KOPT-K1 (cell line): ENCODE results near the gene OR8J3.
"Not testable (repeated sequence)": the region's sequence is repeated elsewhere in the genome, so short reads cannot be mapped to it uniquely, and the experiment has no call there.

Source experiments
- H3K27ac ChIP-seq: fragments of 200-600 bp; sonication (generic); 2 replicates; pipeline ENCODE4 v1.5.1; 2016; ENCODE audit warnings: antibody characterized with exemption, mild to moderate bottlenecking, low read depth, low read length; ENCODE audit not compliant: poor library complexity, severe bottlenecking
- H3K36me3 ChIP-seq: fragments of 200-600 bp; sonication (generic); 2 replicates; pipeline ENCODE4 v1.5.1; 2017; ENCODE audit warnings: antibody characterized with exemption, mild to moderate bottlenecking, low read length, moderate library complexity; ENCODE audit not compliant: insufficient read depth
- H3K9me3 ChIP-seq: fragments of 200-600 bp; sonication (generic); 2 replicates; pipeline ENCODE4 v1.5.1; 2017; ENCODE audit warnings: antibody characterized with exemption, low read length, mild to moderate bottlenecking; ENCODE audit not compliant: insufficient read depth, poor library complexity, severe bottlenecking

The OR8J3 gene, protein sequence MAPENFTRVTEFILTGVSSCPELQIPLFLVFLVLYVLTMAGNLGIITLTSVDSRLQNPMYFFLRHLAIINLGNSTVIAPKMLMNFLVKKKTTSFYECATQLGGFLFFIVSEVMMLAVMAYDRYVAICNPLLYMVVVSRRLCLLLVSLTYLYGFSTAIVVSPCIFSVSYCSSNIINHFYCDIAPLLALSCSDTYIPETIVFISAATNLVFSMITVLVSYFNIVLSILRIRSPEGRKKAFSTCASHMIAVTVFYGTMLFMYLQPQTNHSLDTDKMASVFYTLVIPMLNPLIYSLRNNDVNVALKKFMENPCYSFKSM

DNA sequence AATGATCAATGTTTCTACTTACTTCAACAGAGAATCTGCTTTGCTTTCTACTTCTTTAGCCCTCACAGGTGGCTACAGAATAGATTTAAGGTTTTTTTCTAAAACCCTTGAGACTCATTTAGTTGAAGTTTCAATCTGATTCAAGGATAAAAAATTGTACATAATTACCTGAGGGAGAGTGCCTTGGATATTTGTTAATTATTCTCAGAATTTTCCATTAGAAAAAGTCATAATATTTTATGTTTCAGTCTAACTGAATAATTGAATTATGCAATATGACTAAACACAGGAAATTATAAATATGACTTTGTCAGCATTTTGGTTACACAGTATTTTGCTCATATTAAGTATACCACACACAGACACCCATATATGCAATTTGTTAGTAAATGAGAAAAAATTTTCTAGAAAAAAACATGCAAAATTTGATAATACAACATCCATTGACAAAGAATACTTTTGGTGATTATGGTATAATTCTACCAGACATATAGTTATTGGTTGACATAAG, at the start of gene OR8J3:
Gene OR8J3, minus strand, starts transcription at position 51 of the 511 bp plus-strand sequence. CDS start 2,483 bp downstream, outside the sequence.
- no peak within 1 kb of the TSS for H3K27ac ChIP-seq
- H3K36me3 ChIP-seq = no peaks in the 10 kb centered on the region
- H3K9me3 ChIP-seq = no peaks in the 10 kb centered on the region

DNA sequence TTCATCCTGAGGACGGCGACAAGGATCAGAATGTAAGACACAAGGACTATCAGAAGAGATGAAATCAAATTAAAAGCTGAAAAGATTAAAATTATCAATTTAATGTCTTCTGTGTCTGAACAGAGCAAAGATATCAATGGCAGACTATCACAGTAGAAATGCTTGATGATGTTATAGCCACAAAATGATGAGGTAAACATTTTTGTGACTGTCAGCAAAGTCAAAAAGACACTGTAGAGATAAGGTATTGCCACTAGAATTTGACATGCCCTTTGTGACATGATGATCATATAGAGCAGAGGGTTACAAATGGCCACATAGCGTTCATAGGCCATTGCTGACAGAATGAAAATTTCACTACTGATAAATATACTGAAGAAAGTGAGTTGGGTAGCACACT, 48.6 kb upstream of the OR8J3 start:
- Histone ChIP-seq H3K27ac (no peak overlapping the region), H3K36me3 (no peaks in the 10 kb centered on the region), H3K9me3 (no peaks in the 10 kb centered on the region)

DNA sequence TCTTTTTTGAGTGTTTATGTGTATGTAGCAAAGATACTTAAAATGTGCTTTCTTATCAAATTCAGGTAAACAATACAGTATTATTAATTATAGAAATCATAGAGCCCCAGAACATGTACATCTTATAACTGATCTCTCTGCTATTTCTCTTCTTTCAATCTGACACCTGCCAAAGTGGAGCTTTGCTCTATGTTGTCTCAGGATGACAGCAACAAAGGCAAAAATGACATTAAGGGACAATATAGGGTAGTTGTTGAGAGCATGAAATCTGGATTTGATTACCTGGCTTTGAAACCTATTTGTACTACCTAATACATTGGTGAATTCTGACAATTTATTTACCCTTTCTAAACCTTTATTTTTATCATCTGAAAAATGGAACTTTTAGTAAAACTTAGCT, 43.5 kb upstream of the OR8J3 start:
- Histone ChIP-seq H3K9me3 (no peaks in the 10 kb centered on the region), H3K36me3 (no peaks in the 10 kb centered on the region), H3K27ac (no peak overlapping the region)

DNA sequence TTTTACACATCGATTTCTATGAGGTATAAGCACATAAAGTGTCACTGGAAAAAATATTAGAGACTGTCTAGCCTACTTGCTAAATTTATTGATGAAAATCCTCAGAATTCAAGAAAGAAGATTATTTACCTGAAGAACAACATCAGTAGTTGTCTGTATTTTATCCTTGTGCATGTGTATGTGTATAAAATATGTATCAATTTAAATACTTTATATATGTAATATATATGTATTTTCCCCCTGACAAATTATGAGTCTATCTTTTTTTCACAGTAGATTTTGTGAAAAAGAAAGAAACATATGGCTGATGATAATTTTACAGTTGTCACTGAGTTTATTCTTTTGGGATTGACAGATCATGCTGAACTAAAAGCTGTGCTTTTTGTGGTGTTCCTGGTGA, 36.3 kb upstream of the OR8J3 start, which contains the start of gene OR5J2:
Gene OR5J2, plus strand, starts transcription at position 301 of the 400 bp plus-strand sequence. Its CDS starts 0 bp downstream, at position 301.
- H3K9me3 ChIP-seq = no peaks in the 10 kb centered on the region
- H3K36me3 ChIP-seq = no peaks in the 10 kb centered on the region

DNA sequence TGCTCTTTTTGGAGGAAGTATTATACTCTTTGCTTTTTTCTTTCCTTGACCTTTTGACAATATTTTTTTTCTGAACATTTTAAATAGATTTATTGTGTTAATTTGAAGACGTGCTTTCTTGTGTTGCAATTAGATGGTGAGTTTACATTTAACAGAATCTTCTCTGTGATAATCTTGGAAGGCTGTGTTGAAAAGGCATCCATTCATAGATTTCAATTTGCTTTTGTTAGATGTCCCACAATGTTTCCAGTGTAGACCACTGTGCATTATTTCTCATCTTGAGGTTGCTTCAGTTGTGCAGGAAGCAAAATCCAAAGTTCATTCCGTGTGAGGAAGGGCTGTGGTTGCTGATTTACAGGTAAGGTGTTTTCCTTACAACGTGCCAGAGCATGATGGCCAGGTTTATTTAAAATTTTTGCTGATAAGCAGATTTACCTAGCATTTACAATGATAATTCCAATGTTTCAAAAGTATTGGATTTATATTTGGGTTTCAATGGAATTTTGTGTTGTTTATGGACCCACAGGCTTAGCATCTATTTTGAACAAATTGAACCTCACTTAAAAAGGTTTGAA, 32.3 kb upstream of the OR8J3 start:
- Histone ChIP-seq H3K27ac (no peak overlapping the region), H3K36me3 (no peaks in the 10 kb centered on the region), H3K9me3 (no peaks in the 10 kb centered on the region)

More for the DNA sequence above, 36.3 kb upstream of the OR8J3 start, which contains the start of gene OR5J2:
- no peak within 1 kb of the TSS for H3K27ac ChIP-seq

DNA sequence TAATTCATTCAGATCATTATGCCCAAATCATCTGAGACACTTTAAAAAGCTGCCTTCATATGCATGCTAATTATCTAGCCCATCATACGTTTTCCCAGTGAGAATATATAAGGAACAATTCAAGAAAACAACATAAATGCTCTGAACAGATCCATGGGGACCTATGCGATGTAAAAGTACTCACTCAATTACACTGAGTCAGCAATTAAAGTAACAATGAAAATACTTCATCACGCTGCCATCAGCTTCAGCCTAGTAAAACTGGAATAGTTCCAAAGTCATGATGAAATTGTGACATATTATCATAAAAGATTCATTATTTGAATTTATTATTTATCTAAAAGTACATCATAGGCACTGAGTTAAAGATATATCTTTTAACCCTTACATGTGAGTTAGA, 23.8 kb upstream of the OR8J3 start:
- Histone ChIP-seq H3K27ac (no peak overlapping the region), H3K9me3 (no peaks in the 10 kb centered on the region), H3K36me3 (no peaks in the 10 kb centered on the region)

DNA sequence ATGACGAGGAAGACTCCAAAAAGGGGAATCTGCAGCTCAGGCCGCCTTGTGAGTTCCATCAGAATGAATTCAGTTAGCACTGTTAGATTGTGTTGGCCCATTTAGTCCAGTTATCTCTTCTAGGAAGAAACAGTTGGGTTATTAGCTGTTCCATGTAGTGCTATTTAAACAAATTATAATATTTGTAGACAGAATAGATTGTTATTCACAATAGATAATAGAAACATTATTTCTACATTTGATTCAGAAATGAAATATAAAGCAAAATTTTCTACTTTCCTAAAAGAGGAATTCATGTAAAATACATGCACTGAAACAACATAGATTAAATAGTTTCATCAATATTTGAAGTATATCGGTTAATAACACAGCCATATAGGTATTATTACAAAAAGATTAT, 20.2 kb upstream of the OR8J3 start, which contains the start of gene OR8K5:
Gene OR8K5, minus strand, starts transcription at position 101 of the 400 bp plus-strand sequence. Its CDS starts 0 bp downstream, at position 101.
- no peaks in the 10 kb centered on the region for H3K9me3 ChIP-seq
- no peaks in the 10 kb centered on the region for H3K36me3 ChIP-seq

DNA sequence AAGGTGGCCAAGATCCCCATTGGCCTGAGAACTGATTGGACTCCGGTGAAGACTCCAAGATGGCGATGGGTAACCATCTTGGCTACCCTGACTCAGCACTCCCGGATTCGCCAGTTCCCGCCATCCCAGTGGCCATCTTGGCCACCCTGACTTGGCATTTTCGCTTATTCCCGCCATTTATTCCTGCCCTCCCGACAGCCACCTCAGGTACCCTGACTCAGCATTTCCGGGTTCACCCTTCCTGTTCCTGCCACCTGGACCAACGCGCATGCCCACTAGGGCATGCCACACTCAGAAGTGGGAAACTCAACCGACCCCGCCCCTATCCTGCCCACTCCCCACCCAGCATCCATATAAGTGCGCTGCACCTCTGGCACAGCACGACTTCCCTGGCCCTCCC, 12.3 kb upstream of the OR8J3 start:
- Histone ChIP-seq H3K36me3 (no peaks in the 10 kb centered on the region), H3K27ac (no peak overlapping the region), H3K9me3 (peaks cover 7% of the 10 kb centered on the region)

More for the DNA sequence above, 20.2 kb upstream of the OR8J3 start, which contains the start of gene OR8K5:
- H3K27ac ChIP-seq = no peak within 1 kb of the TSS

DNA sequence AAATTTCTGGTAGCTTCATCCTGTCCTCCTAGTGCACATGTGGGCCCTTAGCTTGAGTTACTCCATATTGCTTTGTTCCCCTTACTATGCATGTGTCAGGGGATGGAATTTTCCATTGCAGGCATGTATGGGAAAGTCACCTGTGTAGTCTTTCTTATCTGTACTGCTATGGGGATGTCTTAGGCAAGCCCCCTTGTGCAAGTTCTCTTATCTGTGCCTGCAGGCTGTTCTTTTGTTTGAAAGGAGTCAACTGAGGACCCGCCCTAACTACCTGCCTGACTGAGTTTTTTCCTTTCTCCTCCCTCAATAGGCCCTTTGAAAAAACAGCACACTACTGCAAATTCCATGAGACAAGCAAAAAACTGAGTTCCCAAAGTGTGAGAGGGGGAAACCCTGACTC, 11.4 kb upstream of the OR8J3 start:
- Histone ChIP-seq H3K9me3 (peaks cover 7% of the 10 kb centered on the region), H3K36me3 (no peaks in the 10 kb centered on the region), H3K27ac (no peak overlapping the region)

DNA sequence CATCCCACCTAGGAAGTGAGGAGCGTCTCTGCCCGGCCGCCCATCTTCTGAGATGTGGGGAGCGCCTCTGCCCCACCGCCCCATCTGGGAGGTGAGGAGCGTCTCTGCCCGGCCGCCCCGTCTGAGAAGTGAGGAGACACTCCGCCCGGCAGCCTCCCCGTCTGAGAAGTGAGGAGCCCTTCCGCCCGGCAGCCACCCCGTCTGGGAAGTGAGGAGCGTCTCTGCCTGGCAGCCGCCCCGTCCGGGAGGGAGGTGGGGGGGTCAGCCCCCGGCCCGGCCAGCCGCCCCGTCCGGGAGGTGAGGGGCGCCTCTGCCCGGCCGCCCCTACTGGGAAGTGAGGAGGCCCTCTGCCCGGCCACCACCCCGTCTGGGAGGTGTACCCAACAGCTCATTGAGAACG, 3.7 kb upstream of the OR8J3 start:
- not testable (repeated sequence) for H3K27ac ChIP-seq, H3K36me3 ChIP-seq, H3K9me3 ChIP-seq

DNA sequence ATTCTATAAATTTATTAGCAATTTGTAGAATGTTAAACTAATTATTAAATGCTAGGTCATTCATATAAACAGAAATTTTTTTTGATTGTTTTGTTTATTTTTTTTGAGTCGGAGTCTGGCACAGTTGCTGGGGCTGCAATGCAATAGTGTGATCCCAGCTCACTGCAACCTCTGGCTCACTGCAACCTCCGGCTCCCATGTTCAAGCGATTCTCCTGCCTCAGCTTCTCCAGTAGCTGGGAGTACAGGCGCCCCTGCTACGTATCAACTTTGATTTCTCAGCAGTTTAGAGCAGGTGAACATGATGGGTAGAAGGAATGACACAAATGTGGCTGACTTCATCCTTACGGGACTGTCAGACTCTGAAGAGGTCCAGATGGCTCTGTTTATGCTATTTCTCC, 17.9 kb downstream of the OR8J3 start, which contains the start of gene OR8H3:
Gene OR8H3, plus strand, starts transcription at position 301 of the 400 bp plus-strand sequence. Its CDS starts 0 bp downstream, at position 301.
- H3K27ac ChIP-seq = no peak within 1 kb of the TSS
- no peaks in the 10 kb centered on the region for H3K36me3 ChIP-seq
- H3K9me3 ChIP-seq = no peaks in the 10 kb centered on the region

DNA sequence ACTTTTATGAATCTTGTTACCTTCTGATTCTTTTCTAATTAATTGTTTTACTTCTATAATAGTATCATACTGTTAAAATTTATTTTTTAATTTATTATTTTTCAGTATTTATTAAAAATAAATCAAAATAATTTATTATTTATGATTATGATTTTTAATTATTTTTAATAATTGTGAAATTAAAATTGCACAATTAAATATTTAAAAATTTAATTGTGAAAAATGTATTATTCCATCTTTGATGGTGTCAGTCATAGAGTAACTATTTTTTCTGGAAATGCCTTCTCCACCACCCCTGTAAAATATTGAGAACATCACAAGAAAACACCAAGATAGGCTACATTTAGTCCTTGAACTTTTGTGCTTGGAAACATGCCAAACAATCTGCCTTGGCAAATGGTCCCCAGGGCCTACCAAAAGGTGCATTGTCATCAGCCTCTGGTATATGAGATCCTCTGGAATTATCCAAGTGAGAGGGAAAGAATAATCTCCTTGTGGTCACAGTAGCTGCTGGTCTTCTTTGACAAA, 36.7 kb downstream of the OR8J3 start, which contains the start of gene OR8H2:
Gene OR8H2, plus strand, starts transcription at position 478 of the 528 bp plus-strand sequence. CDS start 1,356 bp downstream, outside the sequence.
- H3K27ac ChIP-seq = no peak within 1 kb of the TSS
- H3K36me3 ChIP-seq = no peaks in the 10 kb centered on the region
- no peaks in the 10 kb centered on the region for H3K9me3 ChIP-seq

DNA sequence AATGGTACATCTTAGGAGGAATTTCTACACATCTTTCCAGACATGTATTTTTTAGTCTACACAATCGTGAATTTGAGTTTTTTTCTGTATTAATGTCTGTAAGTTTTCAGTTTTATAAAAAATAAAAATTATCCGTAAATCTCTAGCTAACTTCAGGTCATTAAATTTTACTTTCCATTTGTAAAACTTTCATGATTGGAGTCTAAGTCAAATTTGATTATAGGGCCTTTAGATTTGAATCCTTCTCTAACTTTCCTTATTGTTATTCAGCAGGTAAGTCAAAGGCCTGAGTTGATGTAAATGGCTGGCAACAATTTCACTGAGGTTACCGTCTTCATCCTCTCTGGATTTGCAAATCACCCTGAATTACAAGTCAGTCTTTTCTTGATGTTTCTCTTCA, 47.0 kb downstream of the OR8J3 start, which contains the start of gene OR8I2:
Gene OR8I2, plus strand, starts transcription at position 301 of the 400 bp plus-strand sequence. Its CDS starts 0 bp downstream, at position 301.
- Histone ChIP-seq H3K27ac (no peak within 1 kb of the TSS), H3K36me3 (no peaks in the 10 kb centered on the region), H3K9me3 (no peaks in the 10 kb centered on the region)

DNA sequence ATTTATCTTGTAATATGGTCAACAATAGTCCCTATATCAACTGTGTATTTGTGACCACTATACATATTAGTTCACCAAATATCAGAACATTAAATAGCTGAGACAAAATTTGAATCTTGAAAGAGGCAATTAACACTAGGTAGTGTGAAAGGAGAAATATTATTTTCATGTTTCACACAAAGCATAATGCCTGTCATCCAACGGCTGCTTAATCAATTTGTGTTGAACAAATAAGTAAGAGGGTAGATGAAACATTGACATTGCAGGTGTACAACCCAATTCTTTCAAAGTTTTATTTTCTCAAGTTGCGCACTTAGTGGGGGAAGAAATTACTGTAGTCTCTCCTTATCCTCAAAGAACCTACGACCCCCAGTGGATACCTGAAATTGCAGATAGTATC, 50.3 kb downstream of the OR8J3 start:
- no peak overlapping the region for H3K27ac ChIP-seq
- H3K36me3 ChIP-seq = no peaks in the 10 kb centered on the region
- no peaks in the 10 kb centered on the region for H3K9me3 ChIP-seq
